ENCODE measurements around the gene ALPP.
"Not testable (repeated sequence)": the region's sequence is repeated elsewhere in the genome, so short reads cannot be mapped to it uniquely, and the experiment has no call there.

Gene ALPP

DNA sequence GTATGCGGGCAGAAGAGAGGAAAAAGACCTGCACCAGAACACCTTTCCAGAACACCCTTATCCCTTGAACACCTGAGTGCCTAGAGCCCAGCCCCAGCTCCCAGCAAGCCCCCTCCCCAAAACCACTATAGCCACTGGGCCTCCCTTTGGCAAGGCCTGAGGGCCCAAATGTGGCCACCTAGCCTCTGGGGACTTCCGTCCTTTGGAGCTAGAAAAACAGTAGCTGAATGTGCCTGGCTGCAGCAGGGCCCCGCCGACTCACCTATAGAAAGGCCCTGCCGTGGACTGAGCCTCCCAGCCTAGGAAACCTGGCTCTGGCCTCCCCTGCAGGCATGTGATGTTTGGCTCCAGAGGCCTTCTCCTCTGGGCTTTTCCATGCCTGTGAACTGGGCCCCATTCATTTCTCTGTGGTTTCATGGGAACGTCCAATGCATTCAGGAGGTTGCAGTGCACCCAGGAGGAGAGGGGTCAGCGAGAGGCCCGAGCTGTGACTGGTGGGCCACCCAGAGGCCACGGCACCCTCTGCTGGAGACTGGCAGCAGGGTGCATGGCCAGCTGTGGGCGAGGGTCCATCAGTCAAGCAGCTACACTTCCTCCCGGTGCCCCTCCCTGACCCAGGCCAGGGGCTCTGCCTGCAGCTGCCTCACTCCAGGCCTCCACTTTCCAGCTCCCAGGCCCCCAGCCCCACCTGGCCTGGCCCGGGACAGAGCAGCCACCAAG lies 15.3 kb upstream of the ALPP start:
- in situ Hi-C loops (cut with HindIII; ENCODE audit: low sequenced_read_pairs): not testable (repeated sequence)

DNA sequence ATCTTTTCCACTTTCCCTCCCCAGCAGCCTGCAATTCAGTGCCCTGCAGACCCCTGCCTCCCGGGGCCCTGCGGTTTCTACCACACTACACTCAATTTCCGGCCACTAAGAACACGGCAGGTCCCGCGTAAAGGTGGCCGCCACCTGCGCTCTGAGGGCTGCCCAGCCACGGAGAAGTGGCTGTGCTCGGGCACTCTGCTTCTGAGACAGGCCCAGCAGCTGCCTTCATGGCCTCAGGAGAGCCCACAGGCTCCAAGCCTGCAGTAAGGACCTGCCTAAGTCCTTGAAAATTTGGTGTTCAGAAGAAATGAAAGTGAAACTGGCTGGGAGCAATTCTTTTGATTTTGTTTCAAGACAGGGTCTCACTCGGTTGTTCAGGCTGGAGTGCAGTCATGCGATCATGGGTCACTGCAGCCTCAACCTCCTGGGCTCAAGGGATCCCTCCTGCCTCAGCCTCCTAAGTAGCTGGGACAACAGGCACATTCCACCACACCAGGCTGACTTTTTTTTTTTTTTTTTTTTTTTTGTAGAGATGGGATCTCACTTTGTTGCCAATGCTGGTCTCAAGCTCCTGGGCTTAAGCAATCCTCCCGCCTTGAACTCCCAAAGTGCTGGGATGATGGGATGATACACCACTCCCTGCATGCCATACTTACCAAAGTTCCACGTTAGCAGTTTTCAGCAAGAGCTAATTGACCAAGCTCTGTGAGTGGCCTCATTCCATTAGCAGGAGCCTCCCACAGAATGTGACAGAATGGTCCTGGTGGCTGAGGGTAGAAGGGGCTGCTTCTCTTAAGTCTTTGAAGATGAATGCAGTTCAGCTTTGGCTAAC lies 14.6 kb upstream of the ALPP start:
- in situ Hi-C loops (cut with HindIII; ENCODE audit: low sequenced_read_pairs): no loop called here

DNA sequence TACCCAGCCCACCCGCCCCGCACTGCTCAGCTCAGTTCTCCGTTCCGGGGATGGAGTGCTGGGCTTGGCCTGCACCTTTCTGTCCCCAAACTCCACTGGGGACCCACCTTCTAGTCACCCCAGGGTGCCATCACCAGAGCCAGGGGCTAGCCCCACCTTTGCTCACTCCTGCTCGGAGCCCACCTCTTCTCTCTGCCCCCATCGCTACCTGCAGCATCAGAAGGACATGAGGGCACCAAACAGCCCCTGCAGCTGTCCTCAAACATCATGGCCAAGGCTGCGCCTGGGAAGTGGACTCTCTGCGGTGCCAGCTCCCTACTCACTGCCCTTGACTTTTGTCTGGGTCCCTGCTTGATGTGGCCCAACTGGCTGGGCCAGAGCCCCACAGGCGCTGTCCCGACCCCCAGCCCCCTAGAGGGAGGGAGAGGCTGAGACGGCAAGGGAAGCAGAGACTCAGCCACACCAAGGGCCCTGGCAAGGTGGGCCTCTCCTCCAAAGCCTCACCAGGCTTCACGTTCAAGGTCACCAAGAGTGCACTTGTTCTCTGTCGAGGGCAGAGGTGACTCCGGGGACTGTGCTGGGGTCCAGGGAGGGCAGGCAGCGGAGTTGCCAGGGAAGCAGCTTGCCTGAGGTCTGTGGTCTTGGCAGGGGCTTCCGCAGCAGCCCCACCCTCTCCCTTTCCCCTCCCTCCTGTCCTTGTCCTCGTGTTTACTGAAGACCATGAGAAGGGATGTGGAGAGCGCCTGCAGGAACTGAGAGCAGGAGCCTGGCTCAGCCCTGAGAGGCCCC lies 13.6 kb upstream of the ALPP start:
- in situ Hi-C loops (cut with HindIII; ENCODE audit: low sequenced_read_pairs): not testable (repeated sequence)

DNA sequence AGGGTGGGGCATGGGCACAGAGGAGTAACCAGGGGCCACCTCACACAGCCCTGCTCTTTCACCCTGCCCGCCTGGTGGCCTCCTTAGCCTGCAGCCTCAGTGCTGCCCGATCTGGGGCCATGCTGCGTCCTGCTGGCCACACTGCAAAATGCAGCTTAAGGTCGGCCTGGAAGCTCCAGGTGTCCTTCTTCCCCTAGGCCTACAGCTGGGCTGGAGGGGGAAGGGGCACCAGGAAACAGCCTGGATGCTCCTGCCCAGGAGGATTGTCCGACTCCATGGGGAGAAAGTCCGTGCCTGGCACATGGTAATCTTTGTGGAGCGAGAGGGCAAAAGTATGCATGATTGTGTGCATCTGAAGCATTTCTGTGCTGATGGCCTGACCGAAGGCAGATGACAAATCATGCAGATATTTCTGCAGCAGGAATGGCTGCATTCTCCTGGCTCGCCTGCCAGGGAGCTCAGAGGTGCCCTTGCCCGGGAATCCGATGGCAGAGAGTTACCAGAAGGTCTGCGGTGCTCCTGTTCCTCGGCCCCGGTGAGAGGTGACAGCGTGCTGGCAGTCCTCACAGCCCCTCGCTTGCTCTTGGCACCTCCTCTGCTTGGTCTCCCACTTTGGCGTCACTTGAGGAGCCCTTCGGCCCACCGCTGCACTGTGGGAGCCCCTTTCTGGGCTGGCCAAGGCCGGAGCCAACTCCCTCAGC lies 12.8 kb upstream of the ALPP start:
- in situ Hi-C loops (cut with HindIII; ENCODE audit: low sequenced_read_pairs): no loop called here

DNA sequence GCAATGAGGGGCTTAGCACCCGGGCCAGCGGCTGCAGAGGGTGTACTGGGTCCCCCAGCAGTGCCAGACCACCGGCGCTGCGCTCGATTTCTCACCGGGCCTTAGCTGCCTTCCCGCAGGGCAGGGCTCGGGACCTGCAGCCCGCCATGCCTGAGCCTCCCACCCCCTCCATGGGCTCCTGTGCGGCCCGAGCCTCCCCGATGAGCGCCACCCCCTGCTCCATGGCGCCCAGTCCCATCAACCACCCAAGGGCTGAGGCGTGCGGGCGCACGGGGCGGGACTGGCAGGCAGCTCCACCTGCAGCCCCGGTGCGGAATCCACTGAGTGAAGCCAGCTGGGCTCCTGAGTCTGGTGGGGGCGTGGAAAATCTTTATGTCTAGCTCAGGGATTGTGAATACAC lies 12.1 kb upstream of the ALPP start:
- in situ Hi-C loops (cut with HindIII; ENCODE audit: low sequenced_read_pairs): not testable (repeated sequence)

DNA sequence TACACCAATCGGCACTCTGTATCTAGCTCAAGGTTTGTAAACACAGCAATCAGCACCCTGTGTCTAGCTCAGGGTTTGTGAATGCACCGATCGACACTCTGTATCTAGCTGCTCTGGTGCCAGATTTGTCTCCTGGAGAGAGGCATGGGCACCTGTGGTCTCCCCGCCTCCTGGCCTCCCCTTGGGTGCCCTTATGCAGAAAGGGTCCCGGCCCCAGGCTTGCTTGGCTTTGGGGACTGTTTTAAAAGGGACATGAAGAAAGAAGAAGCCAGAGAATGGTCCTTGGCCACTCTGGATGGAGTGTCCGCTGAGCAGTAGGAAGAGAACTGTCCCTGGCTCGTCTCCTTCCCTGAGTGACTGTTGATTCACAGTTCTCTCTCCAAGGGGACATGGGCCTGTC lies 11.5 kb upstream of the ALPP start:
- in situ Hi-C loops (cut with HindIII; ENCODE audit: low sequenced_read_pairs): no loop called here

DNA sequence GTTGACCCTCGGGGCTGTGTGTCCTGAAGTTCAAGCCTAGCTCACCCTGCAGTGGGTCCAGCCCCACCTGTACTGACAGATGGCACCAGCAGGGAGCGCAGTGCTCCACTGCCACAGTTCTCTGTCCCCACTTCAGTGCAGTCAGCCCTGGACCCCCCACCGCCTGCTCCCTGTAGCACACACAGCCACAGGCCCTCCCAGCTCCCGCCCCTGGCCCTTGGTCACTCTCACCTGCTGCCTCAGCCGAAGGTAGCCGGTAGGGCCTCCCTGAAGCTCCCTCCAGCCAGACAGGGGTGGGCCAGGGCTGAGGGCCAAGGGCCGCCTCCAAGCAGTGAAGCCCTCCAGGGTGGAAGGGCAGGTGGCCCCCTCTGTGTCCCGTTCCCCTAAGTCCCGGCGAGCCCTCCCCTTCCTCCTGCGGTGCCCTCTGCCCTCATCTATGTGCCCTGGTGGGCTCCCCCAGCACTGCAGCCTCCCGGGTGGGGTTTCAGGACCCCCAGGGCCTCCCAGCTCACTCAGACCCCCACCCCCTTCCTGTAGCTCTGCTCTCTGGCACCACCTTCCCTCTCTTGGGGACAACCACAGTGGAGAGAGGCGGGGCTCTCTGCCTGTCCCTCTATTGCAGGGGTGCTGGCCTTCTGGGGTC lies 10.8 kb upstream of the ALPP start:
- in situ Hi-C loops (cut with HindIII; ENCODE audit: low sequenced_read_pairs): no loop called here

DNA sequence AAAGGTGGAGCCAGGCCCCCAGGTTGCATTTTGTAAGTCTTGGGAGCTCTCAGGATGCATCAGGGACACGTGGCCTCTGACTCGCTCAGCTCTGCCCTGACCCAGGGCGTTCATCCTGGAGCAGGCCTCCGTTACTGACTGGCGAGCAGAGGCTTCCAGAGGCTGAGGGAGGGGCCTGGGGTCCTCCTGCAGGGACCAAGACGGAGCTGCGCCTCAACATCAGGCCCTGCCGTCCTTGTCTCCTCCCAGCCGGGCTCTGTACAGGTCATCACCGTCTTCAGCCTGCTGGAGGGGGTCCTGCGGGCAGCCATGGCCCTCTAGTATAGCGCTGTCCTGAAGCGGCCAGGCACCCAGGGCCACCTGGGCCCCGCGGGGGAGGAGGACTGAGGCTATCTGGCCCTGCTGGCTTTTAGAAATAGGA lies 10.2 kb upstream of the ALPP start:
- in situ Hi-C loops (cut with HindIII; ENCODE audit: low sequenced_read_pairs): no loop called here

DNA sequence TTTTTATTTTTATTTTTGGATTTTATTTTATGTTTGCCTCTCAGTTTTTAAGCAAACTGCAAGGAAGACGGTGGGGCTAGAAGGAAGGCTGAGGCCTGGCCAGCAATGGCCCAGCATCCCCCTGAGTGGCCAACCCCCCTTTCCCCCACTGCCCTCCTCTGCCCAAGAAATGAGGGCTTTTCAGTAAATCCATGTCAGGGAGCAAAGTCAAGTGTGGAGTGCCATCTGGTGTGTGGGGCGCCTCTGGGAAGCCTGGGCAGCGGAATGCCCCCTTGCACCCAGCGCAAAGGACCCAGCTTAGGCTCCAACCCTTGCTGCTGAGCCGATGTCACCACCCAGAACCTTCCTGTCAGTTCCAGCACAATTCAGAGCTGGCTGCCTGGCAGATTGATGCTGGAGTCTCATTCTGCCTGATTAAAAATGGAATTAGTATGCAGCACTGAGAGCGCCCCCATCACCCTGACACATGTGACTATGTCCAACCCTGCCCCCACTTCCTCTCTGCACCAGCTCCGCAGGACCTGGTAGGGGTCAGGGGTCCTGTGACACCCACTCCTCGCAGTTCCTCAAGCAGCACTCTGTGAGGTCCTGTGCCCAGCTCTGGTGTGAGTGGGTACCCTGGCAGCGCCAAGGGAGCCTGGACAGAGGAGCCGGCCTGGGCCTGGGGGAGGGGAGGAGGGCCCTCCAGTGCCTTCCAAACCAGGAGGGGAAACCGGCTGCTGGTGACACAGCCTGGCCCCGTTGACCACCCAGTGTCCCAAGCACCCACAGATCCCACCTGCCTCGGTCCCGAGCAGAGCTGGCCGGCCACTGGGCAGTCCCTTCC lies 9.2 kb upstream of the ALPP start:
- in situ Hi-C loops (cut with HindIII; ENCODE audit: low sequenced_read_pairs): no loop called here

DNA sequence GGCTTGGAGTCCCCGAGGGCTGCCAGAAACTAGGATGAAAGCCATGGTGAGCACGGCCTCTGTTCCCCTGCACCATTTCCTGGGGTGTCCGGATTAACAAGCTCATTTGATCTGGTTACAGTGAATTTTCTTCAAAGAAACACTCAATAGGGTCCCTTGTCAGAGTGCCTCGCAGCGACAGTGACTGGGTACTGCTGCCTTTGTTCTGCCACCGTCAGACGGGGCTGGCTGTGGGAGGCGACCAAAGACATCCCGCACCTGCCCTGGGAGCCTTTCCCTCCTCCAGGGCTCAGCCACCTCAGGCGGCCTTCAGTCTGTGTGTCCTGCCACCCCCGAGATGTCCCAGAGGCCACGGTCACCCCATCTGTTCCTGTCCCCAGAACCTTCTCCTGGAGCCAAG lies 8.5 kb upstream of the ALPP start:
- in situ Hi-C loops (cut with HindIII; ENCODE audit: low sequenced_read_pairs): not testable (repeated sequence)

DNA sequence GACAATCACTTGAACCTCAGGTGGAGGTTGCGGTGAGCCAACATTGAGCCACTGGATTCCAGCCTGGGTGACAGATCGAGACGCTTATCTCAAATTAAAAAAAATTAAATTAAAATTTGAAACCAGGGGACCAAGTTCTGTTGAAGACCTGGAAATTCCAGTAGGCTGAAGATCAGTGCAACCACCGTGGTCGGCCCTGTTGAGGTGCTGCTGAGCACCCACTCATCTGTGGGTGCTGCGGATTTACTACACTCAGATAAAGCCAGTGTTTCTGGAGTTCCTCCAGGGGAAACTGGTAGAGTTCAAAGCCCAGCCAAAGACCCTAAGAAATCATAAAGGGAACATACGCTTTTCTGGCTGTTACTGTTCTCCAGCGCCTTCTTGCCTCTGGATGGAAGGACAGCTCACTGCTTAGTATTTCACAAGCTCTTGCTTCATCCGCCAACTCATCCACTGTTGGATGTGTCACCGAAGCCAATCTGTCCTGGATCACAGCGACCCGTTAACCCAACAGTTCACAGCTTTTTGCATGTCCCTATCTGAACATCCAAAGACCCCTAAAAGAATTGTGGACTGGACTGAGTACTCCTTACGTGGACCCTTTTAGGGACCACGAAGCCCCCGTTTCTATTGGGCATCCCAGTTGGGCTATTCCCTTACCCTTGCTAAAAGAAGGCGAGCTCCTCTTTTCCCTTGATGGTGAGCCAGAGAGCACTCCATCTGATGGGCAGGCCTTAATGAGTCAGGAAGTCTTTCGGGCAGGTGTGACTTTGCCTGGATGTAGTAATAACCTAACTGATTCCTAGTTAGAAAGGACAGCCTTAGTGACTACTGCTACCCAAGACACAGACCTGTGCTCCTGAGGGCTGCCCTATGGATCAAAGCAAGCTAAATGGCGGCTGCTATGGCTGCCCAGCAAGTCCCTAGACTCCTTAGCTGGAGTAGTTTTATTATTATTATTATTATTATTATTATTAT lies 6.0 kb upstream of the ALPP start:
- in situ Hi-C loops (cut with HindIII; ENCODE audit: low sequenced_read_pairs): no loop called here

DNA sequence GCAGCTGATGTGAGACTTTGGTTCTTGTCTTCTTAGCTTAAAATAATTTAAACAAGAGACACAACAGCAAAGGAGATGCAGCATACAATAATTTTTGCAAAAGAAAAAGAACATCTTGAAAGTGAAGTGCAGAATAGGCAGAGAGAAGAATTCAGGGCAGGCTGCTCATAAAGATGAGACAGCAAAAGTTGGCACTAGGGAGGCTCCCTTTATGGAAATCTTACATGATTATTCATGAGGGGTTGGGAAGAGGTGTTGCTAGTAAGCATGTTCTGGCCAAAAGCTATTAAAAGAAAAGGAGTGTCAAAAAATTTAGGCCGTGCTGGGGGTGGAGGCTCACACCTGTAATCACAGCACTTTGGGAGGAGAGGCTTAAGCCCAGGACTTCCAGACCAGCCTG lies 4.2 kb upstream of the ALPP start:
- in situ Hi-C loops (cut with HindIII; ENCODE audit: low sequenced_read_pairs): no loop called here

DNA sequence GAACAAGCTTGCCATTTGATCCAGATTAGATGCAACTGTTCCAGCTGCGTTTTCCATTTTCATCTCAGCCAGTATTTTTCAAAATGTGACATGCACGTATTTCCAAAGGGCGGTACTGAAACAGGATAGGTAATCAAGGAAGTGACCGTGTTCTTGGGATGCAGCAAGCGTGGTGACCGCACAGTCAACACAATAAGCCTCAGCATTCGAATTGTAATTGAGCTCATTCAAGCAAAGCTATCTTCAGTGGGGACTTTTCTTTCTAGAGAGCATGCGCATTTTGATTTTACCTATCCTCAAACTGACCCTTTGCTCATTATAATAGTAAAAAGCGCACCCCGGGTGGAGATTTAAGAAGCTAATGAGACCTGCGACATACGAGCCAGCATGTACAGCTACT lies 3.4 kb upstream of the ALPP start:
- in situ Hi-C loops (cut with HindIII; ENCODE audit: low sequenced_read_pairs): no loop called here

DNA sequence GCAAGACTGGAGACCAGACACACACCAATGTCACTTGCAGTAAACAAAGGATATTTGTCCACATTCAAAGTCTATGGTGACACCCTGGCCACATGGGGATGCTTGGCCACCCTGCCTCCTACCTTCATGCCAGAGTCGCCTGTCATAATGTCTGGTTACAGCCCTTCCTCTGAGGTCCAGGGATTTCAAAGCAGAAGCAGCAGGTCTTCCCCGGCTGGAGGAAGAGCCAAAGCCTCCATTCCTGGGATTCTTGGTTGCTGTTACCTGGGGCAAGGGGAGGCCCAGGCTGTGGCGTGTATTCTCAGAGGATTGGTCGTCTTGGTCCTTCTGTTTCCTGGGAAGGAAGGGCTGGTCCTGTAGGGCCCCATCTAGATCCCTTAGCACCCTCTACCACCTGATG lies 2.3 kb upstream of the ALPP start:
- in situ Hi-C loops (cut with HindIII; ENCODE audit: low sequenced_read_pairs): no loop called here

DNA sequence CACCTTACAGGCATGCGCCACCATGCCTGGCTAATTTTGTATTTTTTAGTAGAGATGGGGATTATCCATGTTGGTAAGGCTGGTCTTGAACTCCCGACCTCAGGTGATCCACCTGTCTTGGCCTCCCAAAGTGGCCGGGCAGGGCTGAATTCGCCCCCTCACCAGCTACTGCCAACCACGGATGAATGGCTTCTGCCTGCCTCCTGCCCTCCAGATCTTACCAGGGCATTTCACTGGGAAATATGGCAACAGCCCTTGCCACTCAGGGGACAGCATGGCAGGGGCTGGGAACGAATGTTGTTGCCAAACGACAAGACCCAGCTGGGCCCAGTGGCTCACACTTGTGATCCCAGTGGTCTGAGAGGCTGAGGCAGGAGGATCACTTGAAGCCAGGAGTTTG lies 1.8 kb upstream of the ALPP start:
- in situ Hi-C loops (cut with HindIII; ENCODE audit: low sequenced_read_pairs): no loop called here

DNA sequence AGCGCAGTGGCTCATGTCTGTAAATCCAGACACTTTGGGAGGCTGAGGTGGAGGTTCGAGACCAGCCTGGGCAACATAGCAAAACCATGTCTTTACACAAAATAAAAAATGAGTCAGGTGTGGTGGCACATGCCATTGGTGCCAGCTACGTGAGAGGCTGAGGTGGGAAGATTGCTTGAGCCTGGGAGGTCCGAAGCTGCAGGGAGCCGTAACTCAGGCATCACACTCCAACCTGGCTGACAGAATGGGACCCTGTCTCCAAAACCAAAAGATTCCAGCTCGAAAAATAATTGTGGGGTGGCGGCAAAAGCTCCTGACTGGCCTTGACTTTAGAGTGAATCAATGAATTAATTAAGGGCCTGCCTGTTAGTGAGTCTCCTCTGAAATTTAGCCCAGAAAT lies 1.2 kb upstream of the ALPP start:
- in situ Hi-C loops (cut with HindIII; ENCODE audit: low sequenced_read_pairs): no loop called here

DNA sequence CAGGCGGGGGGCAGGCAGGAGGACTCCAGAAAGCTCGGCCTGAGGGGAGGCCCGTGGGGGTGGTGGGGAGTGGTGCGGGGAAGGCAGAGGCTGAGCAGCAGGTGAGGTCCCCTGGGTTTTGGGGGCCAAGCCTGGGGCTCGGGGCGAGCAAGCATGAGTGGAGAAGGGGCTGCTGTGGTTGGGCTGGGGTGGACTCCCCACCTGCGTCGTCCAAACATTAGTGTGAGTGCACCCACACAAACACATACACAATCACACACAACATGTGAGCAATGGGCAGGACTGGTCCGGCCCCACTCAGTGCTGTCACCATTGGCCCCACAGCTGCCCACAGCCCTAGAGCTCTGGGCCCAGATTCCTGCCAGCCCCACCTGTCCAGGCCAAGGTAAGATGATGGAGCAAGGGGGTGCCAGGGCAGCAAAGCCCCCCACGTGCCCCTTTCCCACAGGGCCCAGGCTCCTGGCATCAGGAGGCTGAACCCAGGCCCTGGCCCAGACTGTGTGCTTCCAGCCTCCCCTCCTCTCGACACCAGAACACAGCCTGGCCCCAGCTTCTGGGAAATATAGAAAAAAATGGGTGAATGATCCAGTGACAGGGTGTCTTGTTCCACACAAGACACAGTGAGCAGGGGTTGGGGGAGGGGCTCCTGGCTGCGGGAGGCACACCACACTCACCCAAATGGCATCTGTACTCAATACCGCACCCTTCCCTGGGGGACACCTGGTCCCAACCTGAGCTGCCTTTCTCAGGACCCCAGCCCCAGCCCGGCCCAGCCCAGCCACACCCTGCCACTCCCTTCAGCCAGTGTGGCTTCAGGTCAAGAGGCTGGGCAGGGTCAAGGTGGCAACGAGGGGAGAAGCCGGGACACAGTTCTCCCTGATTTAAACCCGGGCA lies 463 bp upstream of the ALPP start:
- in situ Hi-C loops (cut with HindIII; ENCODE audit: low sequenced_read_pairs): no loop called here

Measured in endothelial cell of hepatic sinusoid (primary cell).